ENCODE results near the gene GLRA1. TPM values are rescaled to one million over a fixed set of nuclear protein-coding genes. Genes with fewer than 3 reads are reported as not detected.

The GLRA1 gene
- polyA plus RNA-seq, 1 experiment, result not detected

DNA sequence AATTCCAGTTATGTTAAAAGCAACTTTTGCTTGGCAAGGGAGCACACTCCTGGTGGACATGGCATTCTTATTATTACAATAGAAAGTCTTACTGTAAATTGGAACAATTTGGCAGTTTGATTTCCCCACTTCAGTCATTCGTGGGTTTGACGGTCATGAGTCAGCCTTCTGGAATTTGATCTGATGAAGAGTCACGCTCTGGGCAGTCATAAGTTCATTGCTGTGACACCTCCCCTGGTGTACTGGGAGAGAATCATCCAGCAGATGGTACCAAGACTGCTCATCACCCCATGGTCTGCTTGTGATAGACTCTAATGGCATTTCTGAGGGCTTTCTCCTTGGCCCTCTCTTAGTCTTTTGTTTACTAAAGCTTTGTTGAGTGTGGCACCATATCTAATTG lies 53.8 kb downstream of the GLRA1 start:
- TF ChIP-seq, protein P1, sequence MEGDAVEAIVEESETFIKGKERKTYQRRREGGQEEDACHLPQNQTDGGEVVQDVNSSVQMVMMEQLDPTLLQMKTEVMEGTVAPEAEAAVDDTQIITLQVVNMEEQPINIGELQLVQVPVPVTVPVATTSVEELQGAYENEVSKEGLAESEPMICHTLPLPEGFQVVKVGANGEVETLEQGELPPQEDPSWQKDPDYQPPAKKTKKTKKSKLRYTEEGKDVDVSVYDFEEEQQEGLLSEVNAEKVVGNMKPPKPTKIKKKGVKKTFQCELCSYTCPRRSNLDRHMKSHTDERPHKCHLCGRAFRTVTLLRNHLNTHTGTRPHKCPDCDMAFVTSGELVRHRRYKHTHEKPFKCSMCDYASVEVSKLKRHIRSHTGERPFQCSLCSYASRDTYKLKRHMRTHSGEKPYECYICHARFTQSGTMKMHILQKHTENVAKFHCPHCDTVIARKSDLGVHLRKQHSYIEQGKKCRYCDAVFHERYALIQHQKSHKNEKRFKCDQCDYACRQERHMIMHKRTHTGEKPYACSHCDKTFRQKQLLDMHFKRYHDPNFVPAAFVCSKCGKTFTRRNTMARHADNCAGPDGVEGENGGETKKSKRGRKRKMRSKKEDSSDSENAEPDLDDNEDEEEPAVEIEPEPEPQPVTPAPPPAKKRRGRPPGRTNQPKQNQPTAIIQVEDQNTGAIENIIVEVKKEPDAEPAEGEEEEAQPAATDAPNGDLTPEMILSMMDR (IDR thresholded peaks at IDR 0.05; ENCODE audit: low read depth, low read length), result no peak
- ChIA-PET POLR2A (no interaction called here), CTCF (no interaction called here)
- Histone ChIP-seq H3K4me3 (ENCODE audit: low read depth, low read length) (no peak overlapping the region), H3K27ac (ENCODE audit: low read depth, low read length) (no peak overlapping the region), H3K27me3 (ENCODE audit: control insufficient read depth, insufficient read depth, low read length) (no peaks in the 10 kb centered on the region), H3K9me3 (ENCODE audit: control insufficient read depth, insufficient read depth, low read length) (no peaks in the 10 kb centered on the region)
- DNase-seq (ENCODE audit: low read depth, low spot score), result no peak

- no peaks in the 10 kb centered on the region for H3K9me3 ChIP-seq (ENCODE audit: control insufficient read depth, insufficient read depth, low read length)
- POLR2A ChIA-PET, result no interaction called here
- CTCF ChIA-PET, result no interaction called here
- H3K27me3 ChIP-seq (ENCODE audit: control insufficient read depth, insufficient read depth, low read length), result no peaks in the 10 kb centered on the region
- H3K27ac ChIP-seq (ENCODE audit: low read depth, low read length), result no peak overlapping the region
- no peak overlapping the region for H3K4me3 ChIP-seq (ENCODE audit: low read depth, low read length)
- TF ChIP-seq, protein P1 (IDR thresholded peaks at IDR 0.05; ENCODE audit: low read depth, low read length), result no peak
- DNase-seq (ENCODE audit: low read depth, low spot score), result no peak
These were observed 54.4 kb downstream of the GLRA1 start for GRCh38 chr5:151870271-151870670.

- CTCF ChIA-PET, result no interaction called here
- Histone ChIP-seq H3K4me3 (ENCODE audit: low read depth, low read length) (no peak overlapping the region), H3K27me3 (ENCODE audit: control insufficient read depth, insufficient read depth, low read length) (no peaks in the 10 kb centered on the region), H3K27ac (ENCODE audit: low read depth, low read length) (no peak overlapping the region), H3K9me3 (ENCODE audit: control insufficient read depth, insufficient read depth, low read length) (no peaks in the 10 kb centered on the region)
- DNase-seq (ENCODE audit: low read depth, low spot score), result no peak
- TF ChIP-seq, protein P1 (IDR thresholded peaks at IDR 0.05; ENCODE audit: low read depth, low read length), result no peak
- POLR2A ChIA-PET, result no interaction called here
These were observed 54.8 kb downstream of the GLRA1 start for GRCh38 chr5:151869843-151870242.

DNA sequence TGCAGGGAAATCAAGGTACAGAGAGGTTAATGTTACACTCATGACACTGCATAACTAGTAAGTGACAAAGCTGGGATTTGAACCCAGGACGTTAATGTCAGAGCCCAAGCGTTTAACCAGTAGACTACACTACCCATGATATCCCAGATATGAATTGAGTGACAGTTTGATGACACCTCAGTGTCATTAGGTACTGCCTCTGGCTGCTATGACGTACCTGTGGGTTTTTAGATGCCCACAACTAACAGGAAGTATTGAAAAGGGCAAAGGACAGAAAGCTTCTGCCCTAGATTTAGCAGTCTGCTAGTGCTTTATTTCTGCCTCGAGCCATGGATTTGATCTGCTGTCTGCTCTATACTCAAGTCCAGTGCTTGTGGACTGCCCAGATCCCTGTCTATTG lies 56.2 kb downstream of the GLRA1 start:
- no peak overlapping the region for H3K27ac ChIP-seq (ENCODE audit: low read depth, low read length)
- TF ChIP-seq, protein P1 (IDR thresholded peaks at IDR 0.05; ENCODE audit: low read depth, low read length), result no peak
- ChIA-PET POLR2A (no interaction called here), CTCF (no interaction called here)
- no peaks in the 10 kb centered on the region for H3K27me3 ChIP-seq (ENCODE audit: control insufficient read depth, insufficient read depth, low read length)
- no peaks in the 10 kb centered on the region for H3K9me3 ChIP-seq (ENCODE audit: control insufficient read depth, insufficient read depth, low read length)
- DNase-seq (ENCODE audit: low read depth, low spot score), result no peak
- H3K4me3 ChIP-seq (ENCODE audit: low read depth, low read length), result no peak overlapping the region

DNA sequence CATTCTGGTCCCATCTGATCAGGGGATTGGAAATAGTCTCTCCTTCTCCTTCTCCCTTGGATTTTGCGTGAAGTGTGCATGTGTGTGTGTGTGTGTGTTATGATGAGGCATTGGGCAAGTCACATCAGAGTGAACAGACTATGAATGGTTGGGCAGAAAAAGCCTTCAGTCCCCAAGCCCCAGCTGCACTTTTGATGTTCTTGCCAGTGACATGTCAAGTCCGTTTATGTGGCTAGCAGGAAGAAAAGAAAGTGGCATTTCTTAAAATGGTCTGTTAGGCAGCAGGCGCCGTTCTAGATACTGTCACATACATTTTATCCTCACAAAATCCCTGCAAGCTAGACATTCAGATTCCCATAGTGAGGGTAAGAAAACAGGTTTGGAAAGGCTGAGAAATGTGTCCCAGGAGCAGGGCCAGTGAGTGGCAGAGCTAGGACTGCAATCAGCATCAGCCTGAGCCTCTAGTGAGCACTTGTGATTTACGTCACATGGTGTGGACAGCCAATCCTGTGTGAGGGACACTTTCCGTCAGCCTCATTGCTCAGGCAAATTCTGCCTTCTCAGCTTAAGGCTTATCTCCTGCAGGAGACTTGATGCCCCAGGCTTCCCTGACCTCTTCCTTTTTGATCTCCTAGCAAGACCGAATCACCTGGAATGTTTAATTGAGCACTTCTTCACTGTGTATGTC lies 60.4 kb downstream of the GLRA1 start:
- DNase-seq (ENCODE audit: low read depth, low spot score), result no peak
- ChIA-PET CTCF (no interaction called here), POLR2A (no interaction called here)
- Histone ChIP-seq H3K4me3 (ENCODE audit: low read depth, low read length) (no peak overlapping the region), H3K27ac (ENCODE audit: low read depth, low read length) (no peak overlapping the region), H3K27me3 (ENCODE audit: control insufficient read depth, insufficient read depth, low read length) (no peaks in the 10 kb centered on the region), H3K9me3 (ENCODE audit: control insufficient read depth, insufficient read depth, low read length) (no peaks in the 10 kb centered on the region)
- TF ChIP-seq, protein P1 (IDR thresholded peaks at IDR 0.05; ENCODE audit: low read depth, low read length), result no peak
